Glomerular endothelial cell (primary cell): ENCODE data around the gene IFNAR1. TPM values are rescaled to one million over a fixed set of nuclear protein-coding genes. Genes with fewer than 3 reads are reported as not detected.
"Not testable (repeated sequence)": the region's sequence is repeated elsewhere in the genome, so short reads cannot be mapped to it uniquely, and the experiment has no call there.

Experiments
- DNase-seq: peaks from one replicate; pipeline ENCODE4 v3.0.0-alpha.2; 2011; ENCODE audit warnings: low read depth, low spot score; ENCODE audit errors: extremely low read depth
- total RNA-seq: library from RNA; depleted of rRNA; stranded (reverse); fragments of >200 nt; gene quantifications from 2 replicates; pipeline ENCODE4 v1.2.3, GENCODE V29; 2015

The IFNAR1 gene
- total RNA-seq, 1 donor from 2014 or later: 39.6 TPM

- DNase-seq: no peak
Measured at GRCh38 chr21:33339918-33340317, 15.1 kb downstream of the IFNAR1 start.

DNA sequence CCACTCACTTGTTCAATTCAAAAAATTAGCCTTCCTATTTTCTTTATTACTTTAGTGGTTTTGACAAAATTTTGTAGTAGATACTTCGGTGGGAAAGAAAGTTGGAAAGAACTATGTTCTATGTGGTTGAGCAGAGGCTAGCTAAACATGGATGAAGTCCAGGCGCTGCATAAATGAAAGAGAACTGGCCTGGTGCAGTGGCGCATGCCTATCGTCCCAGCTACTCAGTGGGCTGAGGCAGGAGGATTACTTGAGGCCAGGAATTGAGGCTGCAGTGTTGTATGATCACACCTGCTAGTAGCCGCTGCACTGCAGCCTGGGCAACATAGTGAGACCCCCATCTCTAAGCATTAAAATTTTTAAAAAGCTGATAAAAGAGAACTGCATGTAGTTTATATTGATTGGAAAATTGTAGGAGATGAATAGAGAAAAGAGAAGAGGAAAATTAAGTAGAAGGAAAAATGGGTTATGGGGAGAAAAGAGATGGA is 21.0 kb downstream of the IFNAR1 start:
- DNase-seq: no peak

DNA sequence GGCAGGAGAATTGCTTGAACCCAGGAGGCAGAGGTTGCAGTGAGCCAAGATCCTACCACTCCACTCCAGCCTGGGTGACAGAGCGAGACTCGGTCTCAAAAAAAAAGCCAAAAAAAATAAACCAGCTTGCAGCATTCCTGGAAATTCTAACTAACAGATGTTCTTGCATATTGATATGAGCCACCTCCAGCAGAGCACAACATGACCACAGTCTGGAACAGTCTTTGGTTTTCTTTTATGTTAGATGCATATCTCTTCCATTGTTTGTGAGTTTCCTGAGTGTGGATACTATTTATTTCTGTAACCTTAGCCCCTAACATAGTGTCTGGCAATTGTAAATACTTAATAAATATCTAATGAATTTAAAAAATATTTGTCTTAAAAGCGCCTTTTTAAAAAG is 23.9 kb downstream of the IFNAR1 start:
- no peak for DNase-seq

DNA sequence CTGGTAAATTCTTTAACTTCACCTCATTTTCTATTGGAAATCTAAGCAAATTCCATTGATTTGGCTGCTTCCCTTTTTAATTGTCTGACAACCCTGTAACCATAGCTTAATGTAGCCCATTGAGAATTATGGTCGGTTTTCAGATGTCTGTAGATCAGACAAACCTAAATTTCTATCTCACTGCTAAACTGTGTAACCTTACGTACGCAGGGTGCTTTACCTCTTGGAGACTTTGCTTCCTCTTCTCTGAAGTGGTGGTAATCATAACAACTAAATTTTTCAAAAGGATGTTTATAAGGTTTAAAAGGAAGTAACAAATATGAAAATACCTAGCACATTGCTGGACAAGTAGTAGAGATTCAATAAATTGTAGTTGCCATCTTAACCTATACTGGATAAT is 25.9 kb downstream of the IFNAR1 start:
- DNase-seq: no peak

DNA sequence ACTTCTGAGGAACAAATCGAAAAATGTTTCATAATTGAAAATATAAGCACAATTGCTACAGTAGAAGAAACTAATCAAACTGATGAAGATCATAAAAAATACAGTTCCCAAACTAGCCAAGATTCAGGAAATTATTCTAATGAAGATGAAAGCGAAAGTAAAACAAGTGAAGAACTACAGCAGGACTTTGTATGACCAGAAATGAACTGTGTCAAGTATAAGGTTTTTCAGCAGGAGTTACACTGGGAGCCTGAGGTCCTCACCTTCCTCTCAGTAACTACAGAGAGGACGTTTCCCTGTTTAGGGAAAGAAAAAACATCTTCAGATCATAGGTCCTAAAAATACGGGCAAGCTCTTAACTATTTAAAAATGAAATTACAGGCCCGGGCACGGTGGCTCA is 30.6 kb downstream of the IFNAR1 start:
- DNase-seq: no peak

GRCh38 chr21:33355996-33356395 is 31.2 kb downstream of the IFNAR1 start:
- no peak for DNase-seq

DNA sequence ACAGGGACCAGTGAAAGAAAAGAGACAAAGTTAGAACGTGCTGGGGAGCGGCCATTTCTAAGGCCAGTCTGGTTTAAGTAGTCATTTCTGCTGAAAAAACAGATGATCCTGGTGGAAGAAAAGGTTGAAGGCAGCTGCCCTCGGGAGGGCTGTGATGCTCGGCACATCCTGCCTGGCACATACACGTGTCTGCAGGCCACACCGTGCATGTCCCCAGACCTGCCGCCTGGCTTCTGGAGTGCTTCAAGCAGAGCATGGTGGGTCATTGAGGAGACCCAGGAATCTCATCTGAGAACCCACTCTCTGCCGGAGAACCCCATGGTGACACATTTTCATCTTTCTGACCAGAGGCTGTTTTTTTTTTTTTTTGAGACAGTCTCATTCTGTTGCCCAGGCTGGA is 32.4 kb downstream of the IFNAR1 start:
- DNase-seq: no peak

DNA sequence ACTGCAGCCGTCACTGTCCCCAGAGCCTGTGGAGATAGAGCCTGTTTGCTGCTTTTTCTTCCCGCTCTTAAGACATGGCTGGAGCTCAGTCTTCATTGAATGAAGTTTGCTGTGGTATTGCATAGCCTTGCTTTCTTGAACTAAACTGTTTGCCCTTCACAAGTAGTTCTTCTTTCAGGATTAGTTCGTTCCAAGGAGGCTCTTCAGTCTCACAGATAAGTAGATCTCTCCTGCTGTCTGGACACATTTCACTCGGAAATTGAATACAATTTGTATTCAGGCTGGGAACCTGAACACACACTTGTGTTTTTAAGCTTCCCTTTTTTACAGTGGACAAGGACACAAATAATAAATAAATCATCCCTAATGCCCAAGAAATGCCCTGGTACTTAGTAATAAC is 34.7 kb downstream of the IFNAR1 start:
- DNase-seq: no peak

- DNase-seq: no peak
Measured at GRCh38 chr21:33360281-33360680, 35.5 kb downstream of the IFNAR1 start.

- no peak for DNase-seq
Measured at GRCh38 chr21:33360881-33361602, 36.3 kb downstream of the IFNAR1 start.

GRCh38 chr21:33362044-33362555 is 37.3 kb downstream of the IFNAR1 start:
- DNase-seq: no peak

- DNase-seq: not testable (repeated sequence)
Measured at GRCh38 chr21:33363911-33364609, 39.3 kb downstream of the IFNAR1 start.

GRCh38 chr21:33364830-33365229 is 40.1 kb downstream of the IFNAR1 start:
- DNase-seq: no peak

DNA sequence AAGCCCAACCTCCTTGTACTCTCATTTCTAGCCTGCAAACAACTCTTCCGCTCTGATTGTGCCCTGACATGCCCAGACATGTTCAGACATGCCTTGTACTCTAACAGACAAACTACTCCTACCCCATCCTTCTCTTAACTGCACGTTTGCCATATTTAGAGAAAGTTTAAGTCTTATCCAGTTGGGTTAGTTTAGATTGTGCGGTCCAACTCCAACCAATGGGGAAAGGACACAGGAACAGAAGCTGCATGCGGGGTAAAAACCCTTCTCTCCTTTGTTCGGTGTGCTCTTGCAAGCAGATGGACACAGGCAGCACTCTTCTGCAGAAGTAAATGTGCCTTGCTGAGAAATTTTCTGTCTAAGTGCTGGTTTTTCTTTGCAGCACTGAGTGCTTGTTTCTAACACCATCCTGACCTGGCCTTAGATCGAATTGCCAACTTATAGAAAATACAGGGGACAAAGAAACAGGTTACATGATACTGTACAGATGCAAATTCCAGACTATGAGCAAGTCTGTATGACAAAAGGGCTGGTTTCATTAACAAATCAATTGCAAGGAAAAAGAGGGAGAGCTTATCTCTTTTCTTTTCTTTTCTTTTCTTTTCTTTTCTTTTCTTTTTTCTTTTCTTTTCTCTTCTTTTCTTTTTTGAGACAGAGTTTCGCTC is 42.7 kb downstream of the IFNAR1 start:
- no peak for DNase-seq

DNA sequence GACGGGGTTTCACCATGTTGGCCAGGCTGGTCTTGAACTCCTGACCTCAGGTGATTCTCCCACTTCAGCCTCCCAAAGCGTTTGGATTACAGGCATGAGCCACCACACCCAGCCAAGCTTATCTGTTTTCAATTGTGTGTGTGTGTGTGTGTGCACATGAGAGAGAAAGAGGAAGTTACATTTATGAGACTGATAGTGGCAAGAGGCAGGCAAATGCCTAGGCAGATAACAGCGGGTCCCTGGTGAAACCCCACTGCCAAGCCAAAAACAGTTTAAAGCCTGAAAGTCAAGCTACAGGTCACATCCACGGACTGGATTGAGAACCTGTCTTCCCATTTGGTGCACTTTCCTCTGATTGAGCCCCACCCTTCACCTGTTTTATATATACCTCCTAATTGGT is 43.4 kb downstream of the IFNAR1 start:
- DNase-seq: no peak

DNA sequence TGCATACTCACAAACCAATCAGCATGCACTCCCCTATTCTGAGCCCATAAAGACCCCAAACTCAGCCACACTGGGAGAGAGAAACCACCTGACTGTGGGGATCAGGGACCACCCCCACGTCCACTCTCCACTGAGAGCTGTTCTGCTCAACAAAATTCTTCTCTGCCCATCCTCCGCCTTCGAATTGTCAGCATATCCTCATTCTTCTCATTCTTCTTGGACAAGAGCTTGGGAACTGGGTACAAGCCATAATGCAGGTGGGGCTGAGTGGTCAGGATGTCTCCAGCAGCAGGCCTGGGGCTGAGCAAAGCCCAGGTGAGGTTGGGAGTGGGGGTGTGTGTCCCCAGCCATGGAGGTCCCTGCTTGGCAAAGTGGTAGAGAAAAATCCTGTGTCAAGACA is 43.8 kb downstream of the IFNAR1 start:
- no peak for DNase-seq

GRCh38 chr21:33369586-33369985 is 44.8 kb downstream of the IFNAR1 start:
- DNase-seq: no peak

GRCh38 chr21:33370305-33370704 is 45.5 kb downstream of the IFNAR1 start:
- DNase-seq: no peak

- no peak for DNase-seq
Measured at GRCh38 chr21:33371366-33371765, 46.6 kb downstream of the IFNAR1 start.

- no peak for DNase-seq
Measured at GRCh38 chr21:33372582-33372981, 47.8 kb downstream of the IFNAR1 start.

DNA sequence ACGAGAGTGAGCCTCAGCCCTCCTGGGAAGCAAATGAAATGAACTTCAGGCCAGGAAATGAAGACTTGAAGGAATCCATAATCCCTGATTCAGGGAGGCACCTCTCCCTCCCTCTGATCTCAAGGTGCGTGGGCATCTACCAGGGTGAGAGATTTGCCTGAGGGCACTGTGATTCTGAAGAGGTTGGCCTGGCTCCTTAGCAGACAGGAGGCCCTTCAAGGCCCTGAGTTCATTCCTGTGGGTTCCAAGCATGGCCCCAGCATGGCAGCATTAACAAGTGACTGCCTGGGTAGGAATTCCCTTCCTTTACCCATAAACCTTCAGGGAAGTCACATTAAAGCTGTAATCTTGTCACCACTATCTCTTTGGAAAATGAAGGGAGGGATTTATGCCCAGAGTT is 48.7 kb downstream of the IFNAR1 start:
- no peak for DNase-seq

GRCh38 chr21:33374080-33374449 is 49.3 kb downstream of the IFNAR1 start:
- DNase-seq: no peak
